ENCODE data around the gene CAPN3.

The CAPN3 gene

GRCh38 chr15:42457445-42458442, 98.4 kb downstream of the CAPN3 start:
- DNase-seq = no peak

DNA sequence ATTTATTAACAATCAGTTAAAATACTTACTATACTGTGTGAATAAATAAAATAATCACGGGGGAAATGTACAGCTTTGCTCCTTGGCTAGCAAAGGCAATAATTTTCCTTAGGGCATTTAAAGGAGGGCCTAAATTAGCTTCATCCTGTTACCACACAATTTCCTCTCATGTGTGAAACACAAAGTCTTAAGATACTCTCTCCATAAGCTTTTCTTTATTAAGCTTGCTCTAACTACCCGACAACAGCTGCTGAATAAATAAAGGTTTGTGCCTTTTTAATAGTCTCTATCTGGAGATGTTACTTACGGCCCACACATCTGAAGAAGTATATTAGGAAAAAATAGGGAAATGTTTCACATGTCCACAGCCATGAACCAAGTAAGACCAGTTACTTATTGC, 102.0 kb downstream of the CAPN3 start:
- no peak for DNase-seq
